AG09319 (cell line): Measurements from ENCODE around the gene SERTAD2.
A peak's percentile ranks its signal among the peaks of the same experiment; 100 is the strongest.

Experiments
- DNase-seq: peaks from one replicate; pipeline ENCODE4 v3.0.0-alpha.2; 2010; ENCODE audit warnings: low read depth; ENCODE audit errors: extremely low read depth
- TF ChIP-seq, protein P1 (sequence below): IDR thresholded peaks from 2 replicates; pipeline ENCODE4 v1.5.1; 2011; ENCODE audit warnings: low read depth, mild to moderate bottlenecking, inconsistent platforms, low read length, moderate library complexity

SERTAD2 gene

DNA sequence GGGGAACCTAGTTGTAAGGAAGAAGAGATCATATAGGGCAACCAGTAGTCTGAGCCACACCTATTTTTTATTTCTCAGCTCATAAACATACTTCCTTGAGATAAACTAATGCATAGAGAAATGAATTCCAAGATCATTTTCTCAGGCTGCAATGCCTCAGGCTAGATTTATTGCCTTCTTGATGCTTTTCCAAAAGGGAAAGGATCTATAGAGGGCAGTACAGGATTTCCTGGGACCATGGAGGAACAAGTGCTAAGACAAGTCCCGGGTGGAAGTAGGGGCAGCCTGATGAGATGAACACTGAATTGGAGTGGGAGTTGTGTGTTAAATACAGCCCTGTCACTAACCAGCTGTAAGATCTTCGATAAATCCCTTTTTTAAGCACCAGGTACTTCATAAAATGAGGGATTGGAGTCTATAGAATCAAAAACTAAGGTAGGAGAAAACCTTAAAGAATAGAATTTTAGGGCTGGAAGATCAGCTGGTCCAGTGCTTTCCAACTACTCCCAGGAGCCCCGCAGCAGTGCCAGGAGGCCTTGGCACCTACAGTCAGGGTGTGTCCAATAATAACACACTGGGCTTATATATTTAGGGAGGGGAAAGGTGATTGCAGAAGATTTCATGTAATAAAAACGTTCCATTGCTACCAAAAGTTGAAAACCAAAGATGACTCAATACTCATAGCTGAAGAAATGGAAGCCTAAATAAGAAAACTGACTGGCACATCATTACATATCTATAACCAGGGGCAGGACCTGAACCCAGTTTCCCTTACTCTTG, 58.1 kb downstream of the SERTAD2 start:
- TF ChIP-seq, protein P1, sequence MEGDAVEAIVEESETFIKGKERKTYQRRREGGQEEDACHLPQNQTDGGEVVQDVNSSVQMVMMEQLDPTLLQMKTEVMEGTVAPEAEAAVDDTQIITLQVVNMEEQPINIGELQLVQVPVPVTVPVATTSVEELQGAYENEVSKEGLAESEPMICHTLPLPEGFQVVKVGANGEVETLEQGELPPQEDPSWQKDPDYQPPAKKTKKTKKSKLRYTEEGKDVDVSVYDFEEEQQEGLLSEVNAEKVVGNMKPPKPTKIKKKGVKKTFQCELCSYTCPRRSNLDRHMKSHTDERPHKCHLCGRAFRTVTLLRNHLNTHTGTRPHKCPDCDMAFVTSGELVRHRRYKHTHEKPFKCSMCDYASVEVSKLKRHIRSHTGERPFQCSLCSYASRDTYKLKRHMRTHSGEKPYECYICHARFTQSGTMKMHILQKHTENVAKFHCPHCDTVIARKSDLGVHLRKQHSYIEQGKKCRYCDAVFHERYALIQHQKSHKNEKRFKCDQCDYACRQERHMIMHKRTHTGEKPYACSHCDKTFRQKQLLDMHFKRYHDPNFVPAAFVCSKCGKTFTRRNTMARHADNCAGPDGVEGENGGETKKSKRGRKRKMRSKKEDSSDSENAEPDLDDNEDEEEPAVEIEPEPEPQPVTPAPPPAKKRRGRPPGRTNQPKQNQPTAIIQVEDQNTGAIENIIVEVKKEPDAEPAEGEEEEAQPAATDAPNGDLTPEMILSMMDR: peak; percentile 30
- DNase-seq: no peak

DNA sequence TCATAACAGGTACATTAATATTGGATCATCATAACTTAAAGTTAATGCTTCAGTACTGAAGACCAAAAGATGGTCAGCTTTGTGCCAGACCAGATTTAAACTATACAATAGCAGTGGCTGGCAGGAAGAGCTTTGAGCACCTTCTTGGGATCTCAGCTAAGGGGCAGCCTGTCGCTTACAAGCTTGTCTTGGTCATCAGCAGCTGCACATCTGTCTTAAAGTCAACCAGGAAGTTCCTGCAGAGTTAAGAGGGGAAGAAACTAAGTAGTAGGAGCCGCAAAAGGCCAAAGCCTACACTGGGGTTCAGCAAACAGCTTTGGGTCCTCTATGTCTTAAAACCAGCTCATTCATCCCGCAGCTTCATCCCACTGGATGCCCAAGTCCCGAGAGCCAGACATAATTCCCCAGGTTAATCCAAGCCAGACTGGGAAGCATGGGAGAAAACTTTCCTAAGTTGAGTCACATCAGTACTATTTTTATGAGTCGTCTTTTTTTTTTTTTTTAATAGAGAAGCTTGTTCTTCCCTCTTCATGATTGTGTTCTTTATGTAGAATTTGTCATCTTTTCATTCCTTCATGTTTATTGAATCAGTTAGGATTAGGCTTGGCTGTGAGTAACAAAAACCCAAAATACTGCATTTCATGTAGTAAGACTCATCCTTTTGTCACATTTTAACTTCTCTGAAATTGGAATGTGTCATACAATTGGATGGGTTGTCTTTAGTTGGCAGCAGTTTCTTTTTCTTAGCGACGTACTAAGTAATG, 59.3 kb downstream of the SERTAD2 start:
- TF ChIP-seq, protein P1: no peak
- no peak for DNase-seq

DNA sequence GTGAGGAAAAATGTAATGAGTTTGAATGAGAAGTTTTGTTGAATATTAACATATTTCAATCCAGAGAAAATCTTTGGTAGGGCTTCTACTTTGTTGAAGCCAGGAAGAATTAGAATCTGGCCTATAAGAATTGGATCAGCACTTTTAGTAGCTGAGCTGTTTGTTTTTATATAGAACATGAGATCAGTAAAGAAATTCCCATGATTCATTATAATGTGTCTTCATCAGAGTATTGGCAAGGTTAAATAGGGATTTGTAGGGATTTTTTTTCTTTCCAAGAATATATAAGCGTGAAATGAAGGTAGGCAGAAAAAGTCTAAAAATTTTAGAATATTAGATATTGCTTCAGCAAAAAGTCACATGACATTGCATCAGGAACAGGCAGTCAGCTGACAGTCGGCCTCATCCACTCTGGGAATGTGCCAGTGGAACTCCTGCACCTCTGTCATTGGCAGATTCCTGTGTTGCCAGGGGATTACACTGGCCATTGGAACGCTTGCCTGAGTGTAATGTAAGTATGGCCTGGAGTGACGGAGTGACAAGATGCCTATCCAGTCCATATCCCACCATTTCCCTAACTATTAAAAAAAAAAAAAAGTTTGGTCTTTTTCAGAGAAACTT, 60.6 kb downstream of the SERTAD2 start:
- TF ChIP-seq, protein P1: no peak

DNA sequence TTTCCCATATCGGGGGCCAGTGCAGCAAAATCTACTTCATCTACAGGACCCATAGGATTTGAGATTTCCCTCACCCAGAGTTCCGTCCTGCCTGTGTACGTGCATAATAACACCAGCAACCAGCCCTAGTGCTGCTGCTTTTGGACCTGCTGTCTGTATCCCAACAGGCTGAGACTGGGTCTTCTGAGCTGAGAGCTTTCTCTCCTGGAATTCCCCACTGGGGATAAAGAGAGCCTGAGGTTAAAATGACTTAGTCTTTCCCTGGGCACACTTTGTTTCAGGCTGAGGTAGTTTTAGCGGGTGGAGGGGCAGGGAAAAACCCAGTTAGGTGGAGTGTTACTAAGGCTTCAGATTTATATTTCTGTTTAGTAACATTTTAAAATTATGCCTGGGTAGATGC, 62.5 kb downstream of the SERTAD2 start:
- DNase-seq: no peak
- TF ChIP-seq, protein P1: no peak

More for the DNA sequence above, 60.6 kb downstream of the SERTAD2 start:
- DNase-seq: no peak

DNA sequence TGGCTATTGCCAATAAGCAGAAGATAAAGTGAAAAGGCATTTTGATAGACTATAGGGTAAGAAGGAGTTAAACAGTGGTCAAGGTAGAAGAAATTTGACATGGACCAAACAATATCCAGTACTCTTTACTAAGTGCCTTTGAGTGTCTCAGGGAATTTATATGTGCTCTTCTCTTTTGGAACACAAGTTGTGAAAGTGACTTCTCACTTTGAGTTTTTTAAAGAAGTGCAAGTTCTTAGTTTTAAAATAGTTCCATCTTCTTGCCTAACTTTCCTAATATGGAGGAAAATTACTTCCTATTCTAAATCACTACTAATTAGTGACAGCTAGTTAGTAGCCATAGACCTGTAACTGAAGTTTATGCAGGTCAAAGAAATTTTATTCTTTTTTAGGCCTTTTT, 66.2 kb downstream of the SERTAD2 start:
- TF ChIP-seq, protein P1: no peak
- DNase-seq: no peak

DNA sequence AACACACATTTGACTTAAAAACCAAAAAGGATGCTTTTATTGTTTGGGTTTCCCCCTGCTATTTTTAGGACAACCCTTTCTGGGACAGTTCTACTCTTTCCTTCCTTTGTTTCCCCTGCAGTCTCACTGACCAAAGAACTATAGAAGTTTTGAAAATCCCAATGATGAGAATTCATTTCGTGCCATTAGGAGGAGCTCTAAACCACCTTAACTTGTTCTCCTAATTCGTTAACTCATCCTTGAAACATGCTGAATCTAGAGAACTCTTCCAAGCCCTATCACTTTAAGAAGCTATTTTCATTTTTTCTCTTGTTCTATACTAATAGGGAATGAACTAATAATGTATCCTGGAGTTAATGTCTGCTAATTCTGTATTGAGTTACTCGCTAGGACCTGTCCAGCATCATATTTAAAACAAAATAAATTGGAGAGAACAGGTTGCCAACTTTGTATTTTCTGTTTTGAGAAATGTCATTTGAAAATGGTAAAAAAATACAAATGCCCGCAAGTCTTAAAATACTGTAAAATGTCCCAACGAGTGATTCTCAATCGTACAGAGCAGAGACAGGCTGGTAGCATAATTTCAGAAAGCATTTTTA, 66.7 kb downstream of the SERTAD2 start:
- TF ChIP-seq, protein P1: peak; percentile 69
- DNase-seq: peak; percentile 31
